Trophoblast cell (in vitro differentiated cells and primary cell): ENCODE results near the gene KIF26A.
"Not testable (repeated sequence)": the region's sequence is repeated elsewhere in the genome, so short reads cannot be mapped to it uniquely, and the experiment has no call there.

Experiments used
- DNase-seq, 2 donors: peaks; one replicate each; pipeline ENCODE4 v3.0.0-alpha.2; 2016
- H2AFZ ChIP-seq: 2 replicates; pipeline ENCODE4 v1.6.1; 2013; ENCODE audit warnings: low read length, moderate library complexity, mild to moderate bottlenecking; ENCODE audit not compliant: insufficient read depth, poor library complexity
- H2AK5ac ChIP-seq: 2 replicates; pipeline ENCODE4 v1.6.1; 2013; ENCODE audit warnings: mild to moderate bottlenecking, low read length
- H2BK120ac ChIP-seq: 2 replicates; pipeline ENCODE4 v1.6.1; 2013; ENCODE audit warnings: low read length, mild to moderate bottlenecking, moderate library complexity; ENCODE audit not compliant: insufficient read depth, poor library complexity
- H2BK12ac ChIP-seq: 2 replicates; pipeline ENCODE4 v1.6.1; 2013; ENCODE audit warnings: mild to moderate bottlenecking, low read length, moderate library complexity
- H2BK5ac ChIP-seq: 2 replicates; pipeline ENCODE4 v1.6.1; 2013; ENCODE audit warnings: low read length, low read depth, moderate library complexity, mild to moderate bottlenecking; ENCODE audit not compliant: poor library complexity
- H3K14ac ChIP-seq: 2 replicates; pipeline ENCODE4 v1.6.1; 2013; ENCODE audit warnings: mild to moderate bottlenecking, low read length
- H3K18ac ChIP-seq: 2 replicates; pipeline ENCODE4 v1.6.1; 2013; ENCODE audit warnings: mild to moderate bottlenecking, low read length
- H3K23ac ChIP-seq: 2 replicates; pipeline ENCODE4 v1.6.1; 2013; ENCODE audit warnings: low read length
- H3K27ac ChIP-seq: 2 replicates; pipeline ENCODE4 v1.5.1; 2013; ENCODE audit warnings: low read depth, mild to moderate bottlenecking, inconsistent platforms, low read length, moderate library complexity
- H3K27me3 ChIP-seq: 2 replicates; pipeline ENCODE4 v1.6.1; 2013; ENCODE audit warnings: inconsistent platforms, mild to moderate bottlenecking, low read length, moderate library complexity; ENCODE audit not compliant: insufficient read depth
- H3K36me3 ChIP-seq, 2 experiments: 1 replicate in 1 of 2; 2 replicates in 1 of 2; pipeline ENCODE4 v1.6.1; 2013; ENCODE audit warnings: low read length in 2 of 2, mild to moderate bottlenecking in 2 of 2, moderate library complexity in 1 of 2; ENCODE audit not compliant: insufficient read depth in 2 of 2, control insufficient read depth in 1 of 2
- H3K4ac ChIP-seq: 2 replicates; pipeline ENCODE4 v1.6.1; 2013; ENCODE audit warnings: low read depth, mild to moderate bottlenecking, low read length, moderate library complexity
- H3K4me1 ChIP-seq, 2 experiments: 1 replicate in 1 of 2; 2 replicates in 1 of 2; pipeline ENCODE4 v1.6.1; 2013; ENCODE audit warnings: low read length in 2 of 2, mild to moderate bottlenecking in 2 of 2, moderate library complexity in 1 of 2; ENCODE audit not compliant: insufficient read depth in 2 of 2, control insufficient read depth in 1 of 2
- H3K4me2 ChIP-seq: 2 replicates; pipeline ENCODE4 v1.6.1; 2013; ENCODE audit warnings: inconsistent platforms, mild to moderate bottlenecking, low read length, moderate library complexity
- H3K4me3 ChIP-seq: 2 replicates; pipeline ENCODE4 v1.5.1; 2013; ENCODE audit warnings: mild to moderate bottlenecking, low read depth, low read length, inconsistent platforms
- H3K79me1 ChIP-seq: one replicate; pipeline ENCODE4 v1.6.1; 2013; ENCODE audit warnings: low read length
- H3K79me2 ChIP-seq: 2 replicates; pipeline ENCODE4 v1.6.1; 2013; ENCODE audit warnings: low read length, mild to moderate bottlenecking; ENCODE audit not compliant: control insufficient read depth, insufficient read depth, poor library complexity
- H3K9ac ChIP-seq: 2 replicates; pipeline ENCODE4 v1.6.1; 2013; ENCODE audit warnings: mild to moderate bottlenecking, low read length
- H3K9me3 ChIP-seq: 2 replicates; pipeline ENCODE4 v1.6.1; 2013; ENCODE audit warnings: low read depth, mild to moderate bottlenecking, control low read depth, inconsistent platforms, low read length; ENCODE audit not compliant: insufficient read depth
- H4K12ac ChIP-seq: 2 replicates; pipeline ENCODE4 v1.6.1; 2013; ENCODE audit warnings: low read depth, mild to moderate bottlenecking, low read length, moderate library complexity
- H4K8ac ChIP-seq: 2 replicates; pipeline ENCODE4 v1.6.1; 2013; ENCODE audit warnings: low read depth, mild to moderate bottlenecking, low read length, moderate library complexity
- H4K91ac ChIP-seq: one replicate; pipeline ENCODE4 v1.6.1; 2013; ENCODE audit warnings: low read depth, mild to moderate bottlenecking, low read length, moderate library complexity
- WGBS: extraction: QIAGEN DNeasy Blood & Tissue Kit; methylation state at CpG from one replicate; pipeline ENCODE4 v1.1.7; 2013; ENCODE audit warnings: missing lambda C conversion rate; ENCODE audit not compliant: insufficient read length, insufficient coverage; ENCODE audit errors: extremely low coverage; 5-methylcytosine and 5-hydroxymethylcytosine counted together

Gene KIF26A

DNA sequence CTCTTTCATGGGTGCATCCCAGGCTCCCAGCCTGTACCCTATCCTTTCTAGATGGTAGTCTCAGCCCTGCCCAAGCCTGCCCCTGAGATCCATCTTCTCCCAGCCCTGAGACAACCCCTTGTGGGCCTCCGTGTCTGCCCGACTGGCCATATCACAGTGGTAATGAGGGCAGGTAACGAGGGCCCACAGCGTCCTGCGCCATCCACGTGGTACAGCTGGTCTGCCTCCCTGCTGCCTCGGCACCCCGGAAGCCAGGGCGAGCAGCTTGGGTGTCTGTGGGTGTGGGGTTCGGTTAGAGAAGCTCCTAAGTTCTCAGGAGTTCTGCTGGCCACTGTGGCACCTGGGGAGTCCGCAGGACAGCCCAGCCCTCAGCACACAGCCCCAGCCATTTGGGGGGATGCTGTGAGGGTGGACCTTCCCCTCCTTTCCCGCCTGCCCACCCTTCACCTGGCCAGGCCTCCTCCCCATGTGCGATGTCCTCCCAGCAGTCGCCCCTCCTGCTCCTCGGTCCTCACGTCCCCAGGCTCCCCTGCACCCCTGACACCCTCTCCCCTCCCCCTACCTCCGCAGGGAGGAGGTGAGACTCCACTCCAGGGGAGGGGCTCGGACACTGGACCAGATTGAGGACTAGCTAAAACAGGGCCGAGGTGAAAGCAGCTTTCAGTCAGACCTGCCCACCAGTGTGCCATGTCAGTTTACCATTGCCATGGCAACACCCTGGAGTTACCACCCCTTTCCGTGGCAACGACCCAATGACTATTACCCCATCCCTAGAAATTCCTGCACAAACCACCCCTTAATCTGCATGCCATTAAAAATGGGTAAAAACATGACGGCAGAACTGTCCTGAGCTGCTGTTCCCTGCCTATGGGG lies 69.0 kb downstream of the KIF26A start:
- Histone ChIP-seq H2BK120ac (no peak overlapping the region), H3K4me2 (no peak overlapping the region), H4K91ac (no peak overlapping the region), H3K18ac (no peak overlapping the region), H3K9ac (no peak overlapping the region), H3K14ac (no peak overlapping the region), H2AK5ac (no peak overlapping the region), H3K4me3 (no peak overlapping the region), H4K8ac (no peak overlapping the region), H3K4me1 (no peaks in the 10 kb centered on the region), H2AFZ (no peak overlapping the region), H3K79me1 (no peaks in the 10 kb centered on the region), H3K27ac (no peak overlapping the region), H3K27me3 (no peaks in the 10 kb centered on the region), H3K4ac (no peak overlapping the region), H2BK12ac (no peak overlapping the region), H3K23ac (no peak overlapping the region), H3K79me2 (no peaks in the 10 kb centered on the region), H3K36me3 (no peaks in the 10 kb centered on the region), H3K9me3 (peaks cover 11% of the 10 kb centered on the region), H2BK5ac (no peak overlapping the region), H4K12ac (no peak overlapping the region)
- no peak for DNase-seq
- no CpG with 5 or more reads among the region's 22 CpGs for WGBS

DNA sequence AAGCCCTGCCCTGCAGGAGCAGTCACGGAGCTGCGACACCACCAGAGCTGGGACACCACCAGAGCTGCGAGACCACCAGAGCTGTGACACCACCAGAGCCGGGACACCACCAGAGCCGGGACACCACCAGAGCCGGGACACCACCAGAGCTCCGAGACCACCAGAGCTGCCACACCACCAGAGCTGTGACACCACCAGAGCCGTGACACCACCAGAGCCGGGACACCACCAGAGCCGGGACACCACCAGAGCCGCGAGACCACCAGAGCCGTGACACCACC lies 69.6 kb downstream of the KIF26A start:
- H3K4me2 ChIP-seq, H3K18ac ChIP-seq, H3K4me1 ChIP-seq, H2AK5ac ChIP-seq, H3K9ac ChIP-seq, H4K91ac ChIP-seq, H3K4me3 ChIP-seq, H4K12ac ChIP-seq, H4K8ac ChIP-seq, H3K4ac ChIP-seq, H3K23ac ChIP-seq, H3K14ac ChIP-seq, H3K79me1 ChIP-seq, H3K36me3 ChIP-seq, H3K79me2 ChIP-seq, H2BK120ac ChIP-seq, H3K27ac ChIP-seq, H2BK5ac ChIP-seq, H3K9me3 ChIP-seq, DNase-seq, H2AFZ ChIP-seq, H3K27me3 ChIP-seq, H2BK12ac ChIP-seq: not testable (repeated sequence)
- WGBS: no CpG with 5 or more reads among the region's 13 CpGs

DNA sequence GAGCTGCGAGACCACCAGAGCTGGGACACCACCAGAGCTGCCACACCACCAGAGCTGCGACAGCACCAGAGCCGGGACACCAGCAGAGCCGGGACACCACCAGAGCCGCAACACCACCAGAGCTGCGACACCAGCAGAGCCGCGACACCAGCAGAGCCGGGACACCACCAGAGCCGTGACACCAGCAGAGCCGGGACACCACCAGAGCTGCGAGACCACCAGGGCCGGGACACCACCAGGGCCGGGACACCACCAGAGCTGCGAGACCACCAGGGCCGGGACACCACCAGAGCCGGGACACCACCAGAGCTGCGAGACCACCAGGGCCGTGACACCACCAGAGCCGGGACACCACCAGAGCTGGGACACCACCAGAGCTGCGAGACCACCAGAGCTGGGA lies 69.9 kb downstream of the KIF26A start:
- not testable (repeated sequence) for H3K79me2 ChIP-seq, H3K18ac ChIP-seq, H3K14ac ChIP-seq, H4K8ac ChIP-seq, H3K9ac ChIP-seq, H4K12ac ChIP-seq, H2BK120ac ChIP-seq, H3K36me3 ChIP-seq, H2AK5ac ChIP-seq, H3K4me2 ChIP-seq, H2BK5ac ChIP-seq, H3K4me1 ChIP-seq, H3K27ac ChIP-seq, H3K79me1 ChIP-seq, H3K9me3 ChIP-seq, H4K91ac ChIP-seq, H2BK12ac ChIP-seq, H3K4me3 ChIP-seq, H3K23ac ChIP-seq, H3K27me3 ChIP-seq, DNase-seq, H2AFZ ChIP-seq, H3K4ac ChIP-seq
- no CpG with 5 or more reads among the region's 21 CpGs for WGBS

DNA sequence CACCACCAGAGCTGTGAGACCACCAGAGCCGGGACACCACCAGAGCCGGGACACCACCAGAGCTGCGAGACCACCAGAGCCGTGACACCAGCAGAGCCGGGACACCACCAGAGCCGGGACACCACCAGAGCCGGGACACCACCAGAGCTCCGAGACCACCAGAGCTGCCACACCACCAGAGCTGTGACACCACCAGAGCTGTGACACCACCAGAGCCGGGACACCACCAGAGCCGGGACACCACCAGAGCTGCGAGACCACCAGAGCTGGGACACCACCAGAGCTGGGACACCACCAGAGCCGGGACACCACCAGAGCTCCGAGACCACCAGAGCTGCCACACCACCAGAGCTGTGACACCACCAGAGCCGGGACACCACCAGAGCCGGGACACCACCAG lies 70.7 kb downstream of the KIF26A start:
- DNase-seq, H3K79me2 ChIP-seq, H2BK120ac ChIP-seq, H2BK12ac ChIP-seq, H3K27me3 ChIP-seq, H3K9ac ChIP-seq, H4K8ac ChIP-seq, H3K36me3 ChIP-seq, H3K9me3 ChIP-seq, H4K12ac ChIP-seq, H3K27ac ChIP-seq, H3K18ac ChIP-seq, H2BK5ac ChIP-seq, H3K4me3 ChIP-seq, H4K91ac ChIP-seq, H3K4me1 ChIP-seq, H3K14ac ChIP-seq, H3K79me1 ChIP-seq, H2AFZ ChIP-seq, H3K4me2 ChIP-seq, H2AK5ac ChIP-seq, H3K4ac ChIP-seq, H3K23ac ChIP-seq: not testable (repeated sequence)
- no CpG with 5 or more reads among the region's 15 CpGs for WGBS
